ENCODE results near the gene MFNG.
"Not testable (repeated sequence)": the region's sequence is repeated elsewhere in the genome, so short reads cannot be mapped to it uniquely, and the experiment has no call there.

The MFNG gene, protein sequence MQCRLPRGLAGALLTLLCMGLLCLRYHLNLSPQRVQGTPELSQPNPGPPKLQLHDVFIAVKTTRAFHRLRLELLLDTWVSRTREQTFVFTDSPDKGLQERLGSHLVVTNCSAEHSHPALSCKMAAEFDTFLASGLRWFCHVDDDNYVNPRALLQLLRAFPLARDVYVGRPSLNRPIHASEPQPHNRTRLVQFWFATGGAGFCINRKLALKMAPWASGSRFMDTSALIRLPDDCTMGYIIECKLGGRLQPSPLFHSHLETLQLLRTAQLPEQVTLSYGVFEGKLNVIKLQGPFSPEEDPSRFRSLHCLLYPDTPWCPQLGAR

DNA sequence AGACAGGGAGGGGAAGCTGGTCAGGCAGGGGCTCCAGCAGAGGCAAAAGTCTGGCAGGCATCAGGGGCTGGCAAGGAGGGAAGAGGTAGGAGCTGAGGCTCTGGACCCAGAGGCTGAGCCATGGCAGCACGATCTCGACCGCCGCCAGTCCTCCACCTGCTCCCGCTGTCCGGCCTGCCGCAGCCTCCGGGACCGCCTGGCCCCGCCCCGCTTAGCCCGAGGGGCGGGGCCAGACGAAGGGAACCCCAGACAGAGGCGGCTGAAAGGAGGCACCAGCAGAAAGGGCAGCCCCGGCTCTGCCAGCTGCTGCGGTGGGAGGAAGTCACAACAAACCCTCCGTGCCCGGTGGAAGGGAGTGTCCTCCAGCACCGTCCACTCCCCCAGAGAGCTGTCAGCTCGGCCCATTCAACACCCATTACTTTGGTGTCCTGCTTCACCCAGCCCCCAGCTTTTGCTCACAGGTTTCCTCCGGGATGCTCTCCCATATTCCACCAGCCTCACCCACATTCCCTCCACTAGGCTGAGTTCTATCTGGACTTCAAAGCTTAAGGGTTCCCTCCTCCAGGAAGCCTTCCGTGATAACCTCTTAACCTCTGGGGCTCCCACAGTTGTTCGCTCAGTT, at the start of gene MFNG:
MFNG (minus strand) TSS at position 161 of the 622 bp plus-strand sequence. CDS start 207 bp downstream, outside the sequence.
- peak; percentile 90 for DNase-seq

GRCh38 chr22:37535159-37535558, 49.0 kb upstream of the MFNG start:
- no peak for DNase-seq

- DNase-seq, result no peak
Measured at GRCh38 chr22:37534445-37534844, 48.3 kb upstream of the MFNG start.

- DNase-seq, result peak; percentile 63
Measured at GRCh38 chr22:37533995-37534394, 47.8 kb upstream of the MFNG start.

- DNase-seq, result peak; percentile 24
Measured at GRCh38 chr22:37529652-37530345, 43.6 kb upstream of the MFNG start.

- not testable (repeated sequence) for DNase-seq
Measured at GRCh38 chr22:37527952-37528351, 41.8 kb upstream of the MFNG start.

- not testable (repeated sequence) for DNase-seq
Measured at GRCh38 chr22:37527081-37527752, 41.0 kb upstream of the MFNG start.

GRCh38 chr22:37526376-37526775, 40.2 kb upstream of the MFNG start:
- no peak for DNase-seq

DNA sequence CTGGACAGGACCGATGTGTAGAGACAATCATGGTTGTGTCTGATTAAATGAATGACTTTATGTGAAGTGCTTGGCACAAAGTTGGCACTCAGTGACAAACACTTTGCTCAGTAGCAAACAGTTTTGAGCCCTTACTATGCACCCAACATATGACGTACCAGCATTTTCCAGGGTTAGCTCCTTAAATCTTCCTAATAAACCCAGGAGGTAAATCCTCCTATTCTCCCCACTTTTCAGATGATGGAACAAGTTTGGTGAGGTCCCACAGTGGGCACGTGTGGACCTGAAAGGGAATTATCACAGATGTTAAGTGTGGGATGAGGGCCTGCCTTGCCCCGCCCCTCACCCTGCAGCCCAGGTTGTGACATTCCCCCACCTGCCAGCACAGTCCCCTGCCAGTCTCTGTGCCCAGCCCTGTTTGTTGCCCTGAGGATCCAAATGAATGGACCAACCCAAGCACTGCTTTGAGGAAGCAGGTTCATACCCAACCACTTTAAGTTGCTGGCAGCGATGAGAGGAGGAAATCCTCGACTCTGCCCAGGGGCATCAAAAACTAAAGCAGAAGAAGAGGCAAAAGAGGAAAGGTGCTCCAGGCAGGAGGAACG, 39.7 kb upstream of the MFNG start:
- no peak for DNase-seq

DNA sequence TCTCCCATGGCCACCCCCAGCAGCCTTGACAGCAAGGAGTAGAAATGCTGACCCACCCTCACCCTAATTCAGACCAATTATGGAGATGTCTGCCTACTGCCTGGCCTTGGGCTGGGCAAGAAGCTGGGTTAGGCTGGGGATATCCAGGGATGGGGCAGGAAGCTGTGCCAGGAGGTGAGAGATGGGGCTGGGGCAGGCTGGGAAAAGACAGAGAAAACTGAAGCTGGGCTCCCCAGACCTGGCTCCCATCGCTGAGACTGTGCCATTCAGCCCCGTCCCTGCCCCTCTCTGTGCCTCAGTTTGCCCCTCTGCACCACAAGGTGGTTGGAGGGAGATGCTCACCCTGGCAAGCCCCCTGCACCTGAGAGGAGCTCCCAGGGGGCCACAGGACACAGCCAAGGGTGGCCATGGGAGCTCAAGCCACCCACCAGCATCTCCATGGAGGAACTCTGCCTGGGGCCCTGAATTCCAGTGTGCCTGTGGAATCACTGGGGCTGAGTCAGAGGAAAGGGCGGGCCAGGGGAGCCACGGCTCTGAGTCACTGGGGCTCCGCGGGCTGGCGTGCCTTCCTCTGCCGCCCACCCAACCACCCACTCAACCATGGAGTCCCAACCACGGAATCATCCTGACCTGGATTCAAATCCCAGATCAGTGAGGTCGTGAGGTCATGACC, 39.0 kb upstream of the MFNG start:
- DNase-seq, result peak; percentile 67

GRCh38 chr22:37522482-37522881, 36.3 kb upstream of the MFNG start:
- no peak for DNase-seq

DNA sequence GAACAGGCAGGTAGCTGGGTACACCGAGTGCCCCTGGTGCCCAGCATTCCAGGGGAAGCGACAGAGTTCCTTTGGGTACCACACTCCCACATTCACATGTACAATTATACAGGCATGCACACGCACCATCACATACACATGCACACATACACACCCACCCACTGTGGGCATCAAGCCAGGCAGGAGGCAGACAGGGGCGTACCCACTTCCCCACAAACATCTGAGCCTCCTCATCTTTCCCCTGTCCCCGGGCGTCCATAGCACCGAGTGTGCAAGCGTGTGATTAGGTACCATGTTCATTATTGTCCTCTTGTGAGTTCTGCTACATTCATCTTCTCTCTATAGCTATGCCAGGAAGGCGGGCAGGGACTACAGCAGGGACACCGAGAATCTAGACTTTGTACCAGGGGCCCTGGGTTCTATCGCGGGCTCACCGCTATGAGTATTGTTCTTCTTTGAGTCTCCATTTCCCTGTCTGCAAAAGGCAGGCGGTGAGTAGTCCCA, 35.1 kb upstream of the MFNG start:
- no peak for DNase-seq

DNA sequence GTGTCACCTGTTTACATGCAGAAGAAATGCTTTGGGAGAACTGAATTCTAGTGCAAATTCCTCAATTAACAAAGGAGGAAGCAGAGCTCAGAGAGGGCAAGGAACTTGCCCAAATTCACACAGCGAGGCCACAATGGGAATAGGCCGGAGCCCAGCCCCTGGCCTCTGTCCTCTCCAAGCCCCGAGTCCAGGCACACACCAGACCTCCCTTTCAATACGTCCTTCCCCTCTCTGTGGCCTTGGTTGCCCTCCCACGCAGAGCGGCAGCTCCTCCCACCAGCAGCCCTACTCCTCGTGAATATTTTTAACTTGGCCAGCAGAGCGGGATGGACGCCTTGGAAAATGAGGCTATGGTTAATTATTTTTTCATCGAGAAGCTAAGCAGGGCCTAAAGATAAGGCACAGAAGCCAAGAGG, 34.6 kb upstream of the MFNG start:
- DNase-seq, result no peak

DNA sequence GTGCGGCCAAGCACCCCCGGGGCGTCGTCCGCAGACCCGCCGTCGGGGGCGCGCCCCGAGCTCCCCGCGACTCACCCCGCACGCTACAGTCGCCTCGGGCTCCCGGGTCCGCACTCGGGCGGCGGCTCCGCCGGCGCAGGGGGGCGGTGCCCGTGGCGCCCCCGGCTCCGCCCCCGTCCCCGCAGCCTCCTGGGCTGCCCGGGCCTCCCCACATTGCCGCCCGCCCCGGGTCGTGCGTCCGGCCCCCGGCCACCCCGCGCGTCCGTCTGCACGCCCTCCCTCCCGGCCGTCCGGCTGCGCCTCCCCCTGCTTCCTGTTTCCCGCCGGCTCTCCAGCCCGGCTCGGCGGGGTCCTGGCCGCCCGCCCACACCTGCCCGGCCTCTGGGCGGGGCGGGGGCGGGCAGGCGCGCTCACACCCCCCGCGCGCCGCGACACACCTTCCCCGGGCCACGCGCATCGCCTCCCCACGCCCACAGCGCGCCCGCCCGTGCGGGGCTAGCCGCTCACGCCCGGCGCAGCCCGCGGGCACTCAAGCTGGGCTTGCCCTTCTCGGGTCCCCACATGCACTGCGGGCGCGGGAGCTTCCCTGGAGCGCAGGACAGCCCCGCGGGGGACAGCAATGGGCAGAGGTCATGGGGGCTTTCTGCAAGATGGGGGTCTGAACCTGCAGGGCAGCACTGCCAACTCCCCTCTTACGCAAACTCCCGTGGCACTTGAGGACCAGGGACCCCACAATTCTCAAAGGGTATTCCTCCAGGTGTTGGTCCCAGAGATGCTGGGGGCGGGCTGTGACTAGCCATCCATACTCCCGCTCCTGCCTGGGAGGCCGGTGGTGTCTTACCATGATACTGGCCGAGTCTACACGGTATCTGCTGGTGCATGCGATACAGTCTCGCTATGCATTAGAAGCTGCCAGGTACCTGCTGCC, 33.3 kb upstream of the MFNG start, which contains the start of gene CARD10:
CARD10 (minus strand) TSS at position 148 of the 928 bp plus-strand sequence. CDS start 215 bp downstream, outside the sequence.
- no peak for DNase-seq

DNA sequence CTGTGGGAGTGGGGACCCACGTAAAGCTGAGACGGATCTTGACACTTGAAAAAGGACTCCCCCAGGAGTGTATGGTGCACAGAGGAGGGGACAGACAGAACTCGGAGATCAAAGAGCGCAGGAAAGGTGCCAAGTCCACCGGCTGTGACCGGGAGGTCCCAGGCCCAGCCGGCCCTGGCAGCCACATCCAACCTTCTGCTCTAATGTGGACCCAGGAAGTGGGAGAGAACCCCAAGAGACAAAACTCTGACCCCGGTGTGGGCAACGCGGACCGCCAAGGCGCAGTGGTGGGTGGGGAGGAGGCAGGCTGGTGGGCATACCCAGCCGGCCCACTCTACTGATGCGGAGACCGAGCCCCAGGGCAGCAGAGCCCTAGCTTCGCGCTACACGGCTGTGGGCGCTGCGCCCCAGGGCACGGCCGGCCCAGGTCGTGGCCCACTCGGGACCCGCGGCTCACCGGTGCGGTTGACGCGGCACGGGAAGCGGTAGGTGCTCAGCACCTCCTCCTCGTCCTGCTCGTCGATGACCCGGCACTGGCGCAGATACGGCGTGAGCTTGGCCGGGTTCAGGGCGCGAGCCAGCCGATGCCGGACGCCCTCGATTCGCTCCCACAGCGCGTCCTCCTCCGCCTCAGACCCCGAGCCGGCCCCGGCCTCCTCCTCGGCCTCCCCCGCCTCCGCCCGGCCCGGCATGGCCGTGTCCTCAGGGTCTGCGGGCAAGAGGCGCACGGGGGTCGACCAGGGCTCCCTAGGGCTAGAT, 32.5 kb upstream of the MFNG start:
- no peak for DNase-seq

- DNase-seq, result no peak
Measured at GRCh38 chr22:37517826-37518450, 31.8 kb upstream of the MFNG start.

- DNase-seq, result no peak
Measured at GRCh38 chr22:37516456-37516855, 30.3 kb upstream of the MFNG start.

- no peak for DNase-seq
Measured at GRCh38 chr22:37515901-37516300, 29.7 kb upstream of the MFNG start.

DNA sequence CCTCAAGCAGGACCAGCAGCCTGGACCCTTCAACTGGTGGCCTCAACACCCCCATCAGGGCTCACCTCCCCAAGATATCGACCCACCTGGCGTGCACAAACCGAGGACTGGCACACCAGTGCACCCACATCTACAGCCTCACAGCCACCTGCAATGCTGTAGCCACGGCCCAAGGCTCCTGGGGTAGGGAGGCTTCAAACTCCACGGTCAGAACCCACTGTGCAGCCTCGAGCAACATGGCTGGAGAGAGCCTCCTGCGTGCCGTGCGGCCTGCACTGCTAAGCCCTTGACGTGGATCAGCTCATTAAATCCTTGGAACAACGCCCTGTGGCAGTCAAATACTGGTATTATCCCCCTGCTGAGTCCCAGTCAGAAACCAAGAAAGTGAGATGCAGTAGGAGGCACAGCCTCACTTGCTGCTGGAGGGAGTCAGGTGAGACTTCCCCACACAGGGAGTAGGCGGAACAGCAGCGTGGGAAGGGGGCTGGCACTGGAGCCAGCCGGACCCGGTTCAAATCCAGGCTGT, 28.4 kb upstream of the MFNG start:
- no peak for DNase-seq
